A549 (cell line): ENCODE measurements around the gene SLBP.

Source experiments
- CTCF ChIP-seq: fragments of >200 bp; sonication (Bioruptor Twin); formaldehyde crosslinking; IDR thresholded peaks from 3 replicates; pipeline ENCODE4 v1.5.1; 2016
- HOXA7 ChIP-seq: fragments of 250-450 bp; sonication (Bioruptor Pico); IDR thresholded peaks from 2 replicates; pipeline ENCODE4 v1.5.0; 2020; ENCODE audit warnings: mild to moderate bottlenecking, moderate library complexity

GRCh38 chr4:1674682-1675081, 37.4 kb downstream of the SLBP start:
- TF ChIP-seq CTCF (no peak), HOXA7 (CRISPR knock-in tag) (no peak)
